Breast epithelium (tissue), 4 donors: ENCODE measurements around the gene ITPR1. TPM values are rescaled to one million over a fixed set of nuclear protein-coding genes. Genes with fewer than 3 reads are reported as not detected.

Experiments
- DNase-seq, 2 donors: peaks; one replicate each; pipeline ENCODE4 v3.0.0-alpha.2; 2019; ENCODE audit warnings: low spot score in 2 of 2
- H3K27ac ChIP-seq, 2 donors: fragments of 200-600 bp; sonication (generic) in 1 of 2; one replicate each; pipeline ENCODE4 v1.5.1; 2016 to 2019; ENCODE audit warnings: mild to moderate bottlenecking in 1 of 2
- H3K27me3 ChIP-seq, 2 donors: fragments of 200-600 bp; sonication (generic) in 1 of 2; one replicate each; pipeline versions ENCODE4 v1.5.1 to v1.6.0; 2017 to 2019; ENCODE audit warnings: control low read depth in 1 of 2, mild to moderate bottlenecking in 1 of 2
- H3K36me3 ChIP-seq: fragments of 200-600 bp; one replicate; pipeline ENCODE4 v1.5.1; 2019
- H3K4me1 ChIP-seq, 2 donors: fragments of 200-600 bp; sonication (generic); one replicate each; pipeline ENCODE4 v1.5.1; 2016 to 2019; ENCODE audit warnings: control low read depth in 1 of 2
- H3K4me3 ChIP-seq, 3 donors: fragments of 200-600 bp; sonication (generic); 1 replicate in 2 of 3; 2 replicates in 1 of 3; pipeline ENCODE4 v1.5.1; 2016 to 2019; ENCODE audit warnings: mild to moderate bottlenecking in 3 of 3, moderate library complexity in 2 of 3
- H3K9me3 ChIP-seq, 2 donors: fragments of 200-600 bp; sonication (generic) in 1 of 2; one replicate each; pipeline ENCODE4 v1.5.1; 2016 to 2019; ENCODE audit warnings: control low read depth in 1 of 2
- POLR2A ChIP-seq: fragments of 450-650 bp; IDR thresholded peaks from one replicate; pipeline ENCODE4 v1.6.1; 2016; ENCODE audit warnings: antibody characterized with exemption, mild to moderate bottlenecking, moderate library complexity
- POLR2AphosphoS5 ChIP-seq, 3 donors: sonication (generic); formaldehyde crosslinking; IDR thresholded peaks; one replicate each; pipeline ENCODE4 v1.6.1; 2017; ENCODE audit warnings: antibody characterized with exemption in 3 of 3
- intact Hi-C: fragments of 100-400 bp; cut with DNase I; formaldehyde crosslinking; loops from one replicate; pipeline ENCODE4 v1.15.1; 2023; ENCODE audit warnings: low total_unique reads
- total RNA-seq, 3 donors: library from RNA; depleted of rRNA; stranded (reverse); fragments of >200 nt; gene quantifications; one replicate each; pipeline ENCODE4 v1.1.0, GENCODE V29; 2016
- TF ChIP-seq, protein P1 (sequence below), 3 donors: fragments of 450-650 bp; IDR thresholded peaks; one replicate each; pipeline ENCODE4 v1.5.1; 2016 to 2017; ENCODE audit warnings: antibody characterized with exemption in 3 of 3, mild to moderate bottlenecking in 3 of 3, moderate library complexity in 3 of 3

ITPR1 gene
- total RNA-seq, 3 donors from 2014 or later: 53.8 to 227 (median 174) TPM

DNA sequence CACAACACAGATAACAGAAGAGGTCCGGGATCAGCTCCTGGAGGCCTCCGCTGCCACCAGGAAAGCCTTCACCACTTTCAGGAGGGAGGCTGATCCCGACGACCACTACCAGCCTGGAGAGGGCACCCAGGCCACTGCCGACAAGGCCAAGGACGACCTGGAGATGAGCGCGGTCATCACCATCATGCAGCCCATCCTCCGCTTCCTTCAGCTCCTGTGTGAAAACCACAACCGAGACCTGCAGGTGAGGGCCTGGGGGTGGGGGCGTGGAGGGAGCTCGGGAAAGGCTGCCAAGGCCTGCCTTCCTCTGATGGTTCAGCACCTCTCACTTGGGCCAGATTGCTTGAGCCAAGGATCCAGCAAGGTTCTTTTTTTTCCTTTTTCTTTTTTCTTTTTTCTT, 275.4 kb downstream of the ITPR1 start:
- Histone ChIP-seq H3K9me3 (no peaks in the 10 kb centered on the region), H3K4me3 (no peak overlapping the region), H3K36me3 (no peaks in the 10 kb centered on the region), H3K27me3 (no peaks in the 10 kb centered on the region), H3K4me1 (peaks cover 2 to 18% of the 10 kb centered on the region in 2 donors), H3K27ac (peak overlapping the region in 1 of 2 donors; percentile 17)
- DNase-seq: no peak
- TF ChIP-seq, protein P1, sequence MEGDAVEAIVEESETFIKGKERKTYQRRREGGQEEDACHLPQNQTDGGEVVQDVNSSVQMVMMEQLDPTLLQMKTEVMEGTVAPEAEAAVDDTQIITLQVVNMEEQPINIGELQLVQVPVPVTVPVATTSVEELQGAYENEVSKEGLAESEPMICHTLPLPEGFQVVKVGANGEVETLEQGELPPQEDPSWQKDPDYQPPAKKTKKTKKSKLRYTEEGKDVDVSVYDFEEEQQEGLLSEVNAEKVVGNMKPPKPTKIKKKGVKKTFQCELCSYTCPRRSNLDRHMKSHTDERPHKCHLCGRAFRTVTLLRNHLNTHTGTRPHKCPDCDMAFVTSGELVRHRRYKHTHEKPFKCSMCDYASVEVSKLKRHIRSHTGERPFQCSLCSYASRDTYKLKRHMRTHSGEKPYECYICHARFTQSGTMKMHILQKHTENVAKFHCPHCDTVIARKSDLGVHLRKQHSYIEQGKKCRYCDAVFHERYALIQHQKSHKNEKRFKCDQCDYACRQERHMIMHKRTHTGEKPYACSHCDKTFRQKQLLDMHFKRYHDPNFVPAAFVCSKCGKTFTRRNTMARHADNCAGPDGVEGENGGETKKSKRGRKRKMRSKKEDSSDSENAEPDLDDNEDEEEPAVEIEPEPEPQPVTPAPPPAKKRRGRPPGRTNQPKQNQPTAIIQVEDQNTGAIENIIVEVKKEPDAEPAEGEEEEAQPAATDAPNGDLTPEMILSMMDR (IDR thresholded peaks at IDR 0.05): no peak
- no peak for TF ChIP-seq POLR2A
- no peak for TF ChIP-seq POLR2AphosphoS5 (IDR thresholded peaks at IDR 0.05)
- intact Hi-C loops: no loop called here

DNA sequence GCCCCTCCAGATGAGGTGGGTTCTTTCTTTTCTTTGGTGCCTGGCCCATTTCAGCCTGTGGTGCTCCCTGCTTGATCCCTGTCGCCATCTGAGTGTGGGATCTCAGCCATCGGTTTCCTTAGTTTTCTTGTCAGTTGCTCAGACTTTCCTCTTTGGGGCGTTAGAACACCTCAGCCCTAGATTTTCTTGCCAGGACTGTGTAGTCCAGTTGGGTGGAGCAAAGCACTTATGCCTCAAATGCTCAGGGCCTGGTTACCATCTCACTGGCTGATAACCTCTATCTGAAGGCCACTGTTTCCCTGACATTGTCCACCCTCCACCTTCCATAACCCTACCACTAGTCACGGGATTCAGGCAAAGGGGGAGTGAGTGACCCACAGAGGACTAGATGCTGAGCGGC, 277.4 kb downstream of the ITPR1 start:
- Histone ChIP-seq H3K4me1 (peaks cover 2 to 18% of the 10 kb centered on the region in 2 donors), H3K27me3 (no peaks in the 10 kb centered on the region), H3K27ac (peak overlapping the region; percentile 74 to 90), H3K4me3 (no peak overlapping the region), H3K9me3 (no peaks in the 10 kb centered on the region), H3K36me3 (no peaks in the 10 kb centered on the region)
- TF ChIP-seq, protein P1 (IDR thresholded peaks at IDR 0.05): no peak
- TF ChIP-seq POLR2A (no peak), POLR2AphosphoS5 (IDR thresholded peaks at IDR 0.05) (no peak)
- intact Hi-C loops: no loop called here
- no peak for DNase-seq

DNA sequence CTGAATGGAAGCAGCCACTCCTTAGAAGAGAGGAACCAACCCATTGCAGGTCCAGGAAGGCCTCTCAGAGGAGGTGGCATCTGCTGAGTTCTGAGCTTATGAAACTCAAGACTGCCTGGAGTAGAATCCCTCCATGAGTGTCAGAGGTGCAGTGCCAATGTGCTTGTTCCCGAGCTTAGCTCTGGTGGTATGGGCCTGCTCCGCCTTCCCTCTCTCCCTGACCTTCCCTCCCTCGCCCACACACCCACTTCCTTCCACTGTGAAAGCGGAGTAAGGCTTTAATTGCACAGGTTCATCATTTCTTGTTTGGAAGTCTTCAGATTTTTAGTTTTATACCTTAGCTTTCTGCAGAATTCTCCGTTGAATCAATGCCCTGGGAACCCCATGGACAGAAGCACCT, 278.1 kb downstream of the ITPR1 start:
- intact Hi-C loops: no loop called here
- TF ChIP-seq, protein P1 (IDR thresholded peaks at IDR 0.05): no peak
- no peak for TF ChIP-seq POLR2A
- TF ChIP-seq POLR2AphosphoS5 (IDR thresholded peaks at IDR 0.05): no peak
- DNase-seq: no peak
- Histone ChIP-seq H3K4me1 (peaks cover 2 to 19% of the 10 kb centered on the region in 2 donors), H3K27me3 (no peaks in the 10 kb centered on the region), H3K9me3 (no peaks in the 10 kb centered on the region), H3K36me3 (no peaks in the 10 kb centered on the region), H3K27ac (peak overlapping the region; percentile 74 to 90), H3K4me3 (no peak overlapping the region)

DNA sequence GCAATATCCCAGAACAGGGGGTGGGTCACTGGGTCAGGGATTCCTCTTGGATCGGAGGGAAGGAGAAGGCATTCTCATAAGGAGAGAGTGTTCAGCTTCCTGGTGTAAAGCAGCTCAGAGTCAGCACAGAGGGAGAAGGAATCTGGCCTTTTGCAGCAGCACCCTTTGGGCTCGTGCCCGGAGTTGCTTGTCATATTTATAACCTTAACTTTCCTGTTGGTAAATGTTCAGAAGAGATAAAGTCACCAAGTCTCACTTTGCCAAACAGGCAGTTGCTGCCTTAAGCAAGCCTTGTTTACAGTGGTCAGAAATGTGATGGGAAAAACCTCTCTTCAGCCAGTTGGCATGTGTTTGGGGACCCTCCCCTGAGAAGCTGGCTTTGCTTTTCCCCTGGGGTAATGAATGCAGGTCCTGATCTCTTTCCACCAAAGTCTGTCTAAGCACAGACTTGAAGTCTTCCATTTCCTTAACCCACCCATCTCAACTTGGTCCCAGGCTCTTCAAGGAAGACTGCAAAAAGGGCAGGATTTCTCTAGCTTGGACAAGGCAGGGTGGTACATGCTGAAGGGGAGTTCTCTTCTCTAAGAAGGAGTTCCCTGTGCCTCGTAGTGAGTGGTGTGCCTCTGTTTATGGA, 279.1 kb downstream of the ITPR1 start:
- Histone ChIP-seq H3K4me1 (peaks cover 2 to 27% of the 10 kb centered on the region in 2 donors), H3K27ac (peak overlapping the region; percentile 89 to 90), H3K27me3 (no peaks in the 10 kb centered on the region), H3K4me3 (no peak overlapping the region), H3K36me3 (no peaks in the 10 kb centered on the region), H3K9me3 (no peaks in the 10 kb centered on the region)
- intact Hi-C loops: no loop called here
- TF ChIP-seq POLR2A (no peak), POLR2AphosphoS5 (IDR thresholded peaks at IDR 0.05) (peak in 2 of 3 donors; percentile 36 to 56)
- TF ChIP-seq, protein P1 (IDR thresholded peaks at IDR 0.05): no peak
- DNase-seq: peak; percentile 83 to 89

DNA sequence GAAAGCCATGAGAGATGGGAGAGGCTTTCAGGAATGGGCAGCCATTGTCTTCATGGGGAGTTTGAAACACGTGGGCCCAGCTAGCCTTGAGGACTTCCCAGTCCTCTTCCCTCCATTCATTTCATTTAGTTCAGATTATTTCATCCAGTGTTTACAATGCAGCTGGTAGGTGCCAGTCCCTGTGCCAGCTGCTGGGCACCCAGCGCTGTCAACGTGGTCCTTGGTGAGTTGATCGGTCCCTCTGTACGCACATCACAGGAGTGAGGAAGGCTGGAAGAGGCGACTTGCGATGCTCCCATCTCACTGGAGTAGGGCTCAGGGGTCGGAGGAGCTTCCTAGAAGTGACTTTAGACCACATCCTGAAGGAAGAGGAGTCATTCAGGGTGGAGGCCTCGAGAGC, 279.7 kb downstream of the ITPR1 start:
- H3K27ac ChIP-seq: peak overlapping the region; percentile 89 to 90
- TF ChIP-seq, protein P1 (IDR thresholded peaks at IDR 0.05): no peak
- no peak for TF ChIP-seq POLR2AphosphoS5 (IDR thresholded peaks at IDR 0.05)
- TF ChIP-seq POLR2A: no peak
- no peaks in the 10 kb centered on the region for H3K36me3 ChIP-seq
- H3K4me3 ChIP-seq: no peak overlapping the region
- no peaks in the 10 kb centered on the region for H3K27me3 ChIP-seq
- H3K9me3 ChIP-seq: no peaks in the 10 kb centered on the region
- DNase-seq: no peak
- intact Hi-C loops: no loop called here
- H3K4me1 ChIP-seq: peaks cover 2 to 30% of the 10 kb centered on the region in 2 donors
